HAP-1 (cell line): ENCODE data around the gene SLC26A1.

Experiments
- DNase-seq, 2 experiments: peaks; one replicate each; pipeline ENCODE4 v3.0.0-alpha.2; 2016 to 2020; ENCODE audit warnings: low spot score in 2 of 2
- H3K27me3 ChIP-seq: fragments of 250-450 bp; sonication (Bioruptor Pico); 2 replicates; pipeline ENCODE4 v1.5.1; 2020; ENCODE audit warnings: low read depth, mild to moderate bottlenecking, moderate library complexity
- H3K36me3 ChIP-seq: fragments of 250-450 bp; sonication (Bioruptor Pico); replicated peaks from 2 replicates; pipeline ENCODE4 v1.5.1; 2020; ENCODE audit warnings: mild to moderate bottlenecking
- H3K4me1 ChIP-seq: fragments of 250-450 bp; sonication (Bioruptor Pico); 2 replicates; pipeline ENCODE4 v1.5.1; 2020; ENCODE audit warnings: mild to moderate bottlenecking
- H3K4me3 ChIP-seq: fragments of 250-450 bp; sonication (Bioruptor Pico); 2 replicates; pipeline ENCODE4 v1.5.1; 2020; ENCODE audit warnings: mild to moderate bottlenecking, moderate library complexity
- H3K9me3 ChIP-seq: fragments of 250-450 bp; sonication (Bioruptor Pico); 2 replicates; pipeline ENCODE4 v1.5.1; 2020; ENCODE audit warnings: mild to moderate bottlenecking, moderate library complexity
- in situ Hi-C: fragments of 300-500 bp; cut with MboI; formaldehyde crosslinking; loops from 3 replicates; pipeline ENCODE4 v1.14.3; 2020; ENCODE audit warnings: low sequenced_read_pairs, inconsistent platforms, mixed read lengths

The SLC26A1 gene

GRCh38 chr4:993111-994029 lies at the start of gene SLC26A1:
Gene SLC26A1 (minus strand): TSS chr4:993404. CDS start chr4:991703, 1,701 bp downstream.
- Histone ChIP-seq H3K4me3 (no peak within 1 kb of the TSS), H3K36me3 (no peaks in the 10 kb centered on the region), H3K4me1 (no peaks in the 10 kb centered on the region), H3K27me3 (peaks cover 28% of the 10 kb centered on the region), H3K9me3 (no peaks in the 10 kb centered on the region)
- DNase-seq = no peak
- in situ Hi-C loops = no loop called here

- in situ Hi-C loops = no loop called here
- H3K4me3 ChIP-seq = no peak overlapping the region
- no peaks in the 10 kb centered on the region for H3K9me3 ChIP-seq
- no peaks in the 10 kb centered on the region for H3K27me3 ChIP-seq
- H3K36me3 ChIP-seq = no peaks in the 10 kb centered on the region
- no peak for DNase-seq
- H3K4me1 ChIP-seq = peaks cover 11% of the 10 kb centered on the region
These were observed 49.3 kb upstream of the SLC26A1 start for GRCh38 chr4:1042352-1043055.

GRCh38 chr4:1041936-1042330 lies 48.7 kb upstream of the SLC26A1 start:
- Histone ChIP-seq H3K4me1 (peaks cover 11% of the 10 kb centered on the region), H3K9me3 (no peaks in the 10 kb centered on the region), H3K27me3 (no peaks in the 10 kb centered on the region), H3K36me3 (no peaks in the 10 kb centered on the region), H3K4me3 (no peak overlapping the region)
- DNase-seq = no peak
- in situ Hi-C loops = no loop called here

- H3K36me3 ChIP-seq = no peaks in the 10 kb centered on the region
- H3K4me3 ChIP-seq = no peak overlapping the region
- no peaks in the 10 kb centered on the region for H3K9me3 ChIP-seq
- DNase-seq = peak in 1 of 2 experiments; percentile 65
- in situ Hi-C loops = no loop called here
- no peaks in the 10 kb centered on the region for H3K27me3 ChIP-seq
- peaks cover 11% of the 10 kb centered on the region for H3K4me1 ChIP-seq
These were observed 48.1 kb upstream of the SLC26A1 start for GRCh38 chr4:1041147-1041935.

GRCh38 chr4:1040344-1041146 lies 47.3 kb upstream of the SLC26A1 start:
- H3K4me1 ChIP-seq = peaks cover 11% of the 10 kb centered on the region
- H3K36me3 ChIP-seq = no peaks in the 10 kb centered on the region
- in situ Hi-C loops = no loop called here
- no peak overlapping the region for H3K4me3 ChIP-seq
- no peaks in the 10 kb centered on the region for H3K9me3 ChIP-seq
- no peak for DNase-seq
- H3K27me3 ChIP-seq = no peaks in the 10 kb centered on the region

- no peaks in the 10 kb centered on the region for H3K36me3 ChIP-seq
- H3K4me3 ChIP-seq = no peak overlapping the region
- in situ Hi-C loops = no loop called here
- H3K27me3 ChIP-seq = no peaks in the 10 kb centered on the region
- peaks cover 11% of the 10 kb centered on the region for H3K4me1 ChIP-seq
- H3K9me3 ChIP-seq = no peaks in the 10 kb centered on the region
- peak in 1 of 2 experiments; percentile 63 for DNase-seq
These were observed 46.5 kb upstream of the SLC26A1 start for GRCh38 chr4:1039493-1040343.

GRCh38 chr4:1038948-1039492 lies 45.8 kb upstream of the SLC26A1 start:
- H3K4me3 ChIP-seq = no peak overlapping the region
- in situ Hi-C loops = no loop called here
- H3K36me3 ChIP-seq = no peaks in the 10 kb centered on the region
- H3K27me3 ChIP-seq = no peaks in the 10 kb centered on the region
- H3K9me3 ChIP-seq = no peaks in the 10 kb centered on the region
- DNase-seq = no peak
- H3K4me1 ChIP-seq = peaks cover 11% of the 10 kb centered on the region

GRCh38 chr4:1036976-1037810 lies 44.0 kb upstream of the SLC26A1 start:
- Histone ChIP-seq H3K27me3 (peaks cover 3% of the 10 kb centered on the region; the same call in 1 of the 2 replicates), H3K4me1 (peaks cover 11% of the 10 kb centered on the region), H3K4me3 (no peak overlapping the region), H3K9me3 (no peaks in the 10 kb centered on the region), H3K36me3 (no peaks in the 10 kb centered on the region)
- DNase-seq = no peak
- in situ Hi-C loops = no loop called here

GRCh38 chr4:1036095-1036494 lies 42.9 kb upstream of the SLC26A1 start:
- no peak for DNase-seq
- Histone ChIP-seq H3K9me3 (no peaks in the 10 kb centered on the region), H3K4me3 (no peak overlapping the region), H3K4me1 (peaks cover under 1% of the 10 kb centered on the region; the same call in 1 of the 2 replicates), H3K27me3 (peaks cover 9% of the 10 kb centered on the region; the same call in 1 of the 2 replicates), H3K36me3 (no peaks in the 10 kb centered on the region)
- in situ Hi-C loops = no loop called here

GRCh38 chr4:1035510-1035909 lies 42.3 kb upstream of the SLC26A1 start:
- in situ Hi-C loops = no loop called here
- no peaks in the 10 kb centered on the region for H3K9me3 ChIP-seq
- DNase-seq = no peak
- H3K27me3 ChIP-seq = peaks cover 9% of the 10 kb centered on the region; the same call in 1 of the 2 replicates
- no peak overlapping the region for H3K4me3 ChIP-seq
- H3K36me3 ChIP-seq = no peaks in the 10 kb centered on the region
- H3K4me1 ChIP-seq = no peaks in the 10 kb centered on the region; the same call in 1 of the 2 replicates

GRCh38 chr4:1033840-1034551 lies 40.8 kb upstream of the SLC26A1 start:
- DNase-seq = no peak
- in situ Hi-C loops = no loop called here
- Histone ChIP-seq H3K4me3 (no peak overlapping the region), H3K36me3 (no peaks in the 10 kb centered on the region), H3K9me3 (no peaks in the 10 kb centered on the region), H3K4me1 (no peaks in the 10 kb centered on the region), H3K27me3 (peaks cover 9% of the 10 kb centered on the region; the same call in 1 of the 2 replicates)
